HG03196 (cell line): ENCODE measurements around the gene EIF4E2.
"Not testable (repeated sequence)": the region's sequence is repeated elsewhere in the genome, so short reads cannot be mapped to it uniquely, and the experiment has no call there.

Experiments used
- ATAC-seq: cut with Tn5 transposase; IDR thresholded peaks from one replicate; pipeline ENCODE4 v1.9.1; 2021; ENCODE audit not compliant: unreplicated experiment

Gene EIF4E2

DNA sequence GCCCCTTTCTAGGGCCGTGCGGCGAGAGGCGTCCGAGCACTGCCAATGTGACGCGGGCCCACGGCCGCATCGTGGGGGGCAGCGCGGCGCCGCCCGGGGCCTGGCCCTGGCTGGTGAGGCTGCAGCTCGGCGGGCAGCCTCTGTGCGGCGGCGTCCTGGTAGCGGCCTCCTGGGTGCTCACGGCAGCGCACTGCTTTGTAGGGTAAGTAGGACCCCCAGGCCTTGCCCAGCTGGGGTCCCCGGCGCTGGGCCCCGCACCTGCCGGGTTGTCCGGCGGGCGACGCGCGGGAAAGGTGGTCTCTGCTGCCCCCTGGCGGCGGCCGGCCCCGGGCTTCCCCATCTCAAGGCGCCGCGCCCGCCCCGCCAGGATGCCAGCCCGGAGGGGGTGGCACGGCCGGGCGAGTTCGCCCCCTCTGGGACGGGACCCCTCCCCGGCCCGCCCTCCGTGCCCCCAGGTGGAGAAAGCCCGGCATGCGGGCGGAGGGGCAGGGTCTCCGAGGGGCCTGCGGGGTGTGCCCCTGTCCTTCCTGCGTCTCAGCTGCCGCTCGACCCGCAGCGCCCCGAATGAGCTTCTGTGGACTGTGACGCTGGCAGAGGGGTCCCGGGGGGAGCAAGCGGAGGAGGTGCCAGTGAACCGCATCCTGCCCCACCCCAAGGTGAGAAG is 28.4 kb upstream of the EIF4E2 start:
- no peak for ATAC-seq

GRCh38 chr2:232522623-232523401 is 27.7 kb upstream of the EIF4E2 start:
- no peak for ATAC-seq

GRCh38 chr2:232523402-232523681 is 27.1 kb upstream of the EIF4E2 start:
- ATAC-seq = no peak

- no peak for ATAC-seq
These were observed 26.5 kb upstream of the EIF4E2 start for GRCh38 chr2:232523682-232524597.

DNA sequence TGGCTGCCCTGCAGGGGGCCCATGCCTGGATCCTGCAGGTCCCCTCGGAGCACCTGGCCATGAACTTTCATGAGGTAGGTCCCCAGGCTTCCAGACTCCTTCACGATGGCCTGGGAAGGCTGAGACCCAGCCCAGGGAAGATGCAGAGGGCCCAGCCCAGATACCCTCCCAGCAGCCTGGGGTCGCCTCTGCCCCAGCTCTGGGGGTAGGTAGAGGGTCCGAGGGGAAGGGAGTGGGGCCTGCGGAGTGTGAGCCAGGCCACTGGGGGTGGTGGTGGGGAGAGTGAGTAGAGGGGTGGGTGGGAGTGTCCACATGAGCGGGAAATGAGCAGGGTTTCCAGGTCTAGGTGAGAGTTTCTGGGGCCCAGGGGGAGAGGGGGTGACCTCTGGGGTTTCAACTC is 25.7 kb upstream of the EIF4E2 start:
- ATAC-seq = no peak

- ATAC-seq = no peak
These were observed 25.3 kb upstream of the EIF4E2 start for GRCh38 chr2:232525199-232525598.

- no peak for ATAC-seq
These were observed 24.6 kb upstream of the EIF4E2 start, which contains the start of gene CHRND for GRCh38 chr2:232525791-232526371. TSS of gene CHRND (plus strand) at chr2:232526160. CDS start at chr2:232526216, 56 bp downstream.

DNA sequence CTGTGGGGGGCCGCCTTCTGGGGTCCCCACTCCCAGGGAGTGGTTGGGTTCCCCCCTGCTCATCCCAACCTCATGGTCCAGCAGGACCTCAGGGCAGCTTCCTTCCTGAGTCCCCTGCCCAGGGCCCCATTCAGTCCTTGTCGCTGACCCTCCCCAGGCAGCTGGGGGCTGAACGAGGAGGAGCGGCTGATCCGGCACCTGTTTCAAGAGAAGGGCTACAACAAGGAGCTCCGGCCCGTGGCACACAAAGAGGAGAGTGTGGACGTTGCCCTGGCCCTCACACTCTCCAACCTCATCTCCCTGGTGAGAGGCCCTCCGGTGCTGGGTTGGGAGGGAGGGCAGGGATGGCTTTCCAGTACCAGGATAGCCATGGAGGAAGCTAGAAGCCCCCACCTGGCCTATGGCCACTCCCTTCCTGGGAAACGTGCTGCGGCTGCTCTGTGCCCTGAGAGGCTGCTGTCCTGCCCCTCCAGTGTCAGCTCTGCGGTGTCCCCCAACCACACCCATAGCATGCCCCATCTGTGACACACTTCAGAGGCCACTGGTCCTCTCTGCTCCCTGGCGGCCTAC is 24.0 kb upstream of the EIF4E2 start:
- no peak for ATAC-seq

DNA sequence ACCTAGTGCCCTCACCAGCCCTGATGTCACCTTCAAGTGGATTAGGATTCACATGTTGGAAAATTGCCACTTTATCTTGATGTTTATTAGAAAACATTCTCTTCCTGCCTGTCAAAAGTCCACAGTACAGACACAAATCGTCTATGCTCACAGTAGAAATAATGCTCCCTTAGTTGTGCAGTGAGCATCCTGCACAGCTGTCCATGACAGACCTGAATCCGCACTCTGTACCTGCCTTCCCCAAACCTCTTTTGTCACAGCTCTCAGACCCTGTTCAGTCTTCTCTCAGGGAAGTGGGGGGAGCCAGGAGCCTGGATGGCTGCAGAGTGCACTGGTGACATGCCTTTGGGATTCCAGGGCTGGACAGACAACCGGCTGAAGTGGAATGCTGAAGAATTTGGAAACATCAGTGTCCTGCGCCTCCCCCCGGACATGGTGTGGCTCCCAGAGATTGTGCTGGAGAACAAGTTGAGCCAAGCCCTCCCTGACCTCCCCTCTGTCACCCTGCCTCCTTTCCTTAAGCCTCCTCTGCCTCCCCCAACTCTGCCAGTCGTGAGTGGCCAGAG is 22.5 kb upstream of the EIF4E2 start:
- ATAC-seq = no peak

DNA sequence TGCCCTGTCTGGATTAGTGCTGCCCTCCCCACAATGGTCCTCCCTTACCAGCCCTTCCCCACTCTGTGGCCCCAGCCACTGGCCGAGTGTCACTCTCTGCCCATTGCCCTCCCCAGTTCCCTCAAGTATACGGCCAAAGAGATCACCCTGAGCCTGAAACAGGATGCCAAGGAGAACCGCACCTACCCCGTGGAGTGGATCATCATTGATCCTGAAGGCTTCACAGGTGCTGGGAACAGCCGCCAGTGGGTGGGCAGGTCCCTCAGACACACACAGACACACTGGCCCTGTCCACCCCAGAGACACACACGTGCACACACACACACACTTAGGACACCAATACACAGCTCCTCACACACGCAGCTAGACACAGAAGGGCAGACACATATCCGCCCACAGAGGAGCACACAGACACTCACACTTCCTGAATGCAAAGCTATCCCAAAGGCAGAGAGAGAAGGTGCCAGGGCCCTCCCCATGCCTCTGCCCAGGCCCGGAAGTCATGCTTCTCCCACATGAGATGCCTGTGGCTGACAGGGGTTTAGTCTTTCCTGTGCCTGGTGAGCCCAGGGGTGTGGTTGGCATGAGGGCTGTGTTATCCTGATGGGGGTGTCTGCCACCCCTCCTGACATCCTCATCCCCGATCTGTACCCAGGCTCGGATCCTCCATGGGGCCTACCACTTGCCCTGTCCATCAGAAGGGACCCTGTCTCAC is 21.6 kb upstream of the EIF4E2 start:
- ATAC-seq = no peak

GRCh38 chr2:232529806-232530547 is 20.5 kb upstream of the EIF4E2 start:
- no peak for ATAC-seq

- ATAC-seq = no peak
These were observed 19.7 kb upstream of the EIF4E2 start for GRCh38 chr2:232530626-232531260.

GRCh38 chr2:232532419-232532818 is 18.1 kb upstream of the EIF4E2 start:
- no peak for ATAC-seq

DNA sequence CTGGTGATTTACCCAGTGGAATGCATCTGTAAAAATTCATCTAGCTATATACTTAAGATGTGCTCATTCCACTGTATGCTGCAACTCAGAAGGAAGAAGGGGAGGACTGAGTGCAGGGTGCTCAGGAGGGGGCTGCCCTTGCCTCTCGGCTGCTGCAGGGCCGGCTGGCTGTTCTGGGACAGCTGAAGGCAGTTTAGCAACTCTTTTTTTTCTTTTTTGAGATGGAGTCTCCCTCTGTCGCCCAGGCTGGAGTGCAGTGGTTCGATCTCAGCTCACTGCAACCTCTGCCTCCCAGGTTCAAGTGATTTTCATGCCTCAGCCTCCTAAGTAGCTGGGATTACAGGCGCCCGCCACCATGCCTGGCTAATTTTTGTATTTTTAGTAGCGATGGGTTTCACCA is 17.7 kb upstream of the EIF4E2 start:
- not testable (repeated sequence) for ATAC-seq

- no peak for ATAC-seq
These were observed 16.4 kb upstream of the EIF4E2 start for GRCh38 chr2:232533944-232534710.

DNA sequence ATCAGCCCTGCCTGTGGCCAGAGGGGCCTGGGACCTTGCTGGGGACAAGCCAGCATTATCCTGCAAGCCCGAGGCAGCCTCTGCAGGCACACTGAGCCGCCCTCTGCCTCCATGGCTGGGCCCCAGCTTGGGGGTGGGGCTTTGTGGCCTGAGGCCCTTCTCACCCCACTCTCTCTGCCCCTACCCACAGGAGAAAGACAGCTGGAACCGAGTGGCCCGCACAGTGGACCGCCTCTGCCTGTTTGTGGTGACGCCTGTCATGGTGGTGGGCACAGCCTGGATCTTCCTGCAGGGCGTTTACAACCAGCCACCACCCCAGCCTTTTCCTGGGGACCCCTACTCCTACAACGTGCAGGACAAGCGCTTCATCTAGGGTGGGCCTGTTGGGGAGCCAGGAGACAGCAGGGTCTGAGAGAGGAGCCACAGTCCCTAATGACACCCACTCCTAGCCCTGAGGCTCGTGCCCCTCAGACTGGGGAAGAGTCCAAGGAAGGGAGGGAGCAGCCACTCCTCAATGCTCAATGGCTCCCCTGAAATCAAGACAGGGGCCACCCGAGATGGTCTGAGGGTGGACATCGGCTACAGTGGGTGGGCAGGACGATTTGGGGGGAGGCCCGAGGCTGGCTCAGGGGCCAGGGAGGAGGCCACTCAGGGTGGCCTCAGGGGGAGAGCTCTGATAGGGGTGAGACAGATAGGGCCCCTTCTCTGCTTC is 15.4 kb upstream of the EIF4E2 start:
- ATAC-seq = no peak

DNA sequence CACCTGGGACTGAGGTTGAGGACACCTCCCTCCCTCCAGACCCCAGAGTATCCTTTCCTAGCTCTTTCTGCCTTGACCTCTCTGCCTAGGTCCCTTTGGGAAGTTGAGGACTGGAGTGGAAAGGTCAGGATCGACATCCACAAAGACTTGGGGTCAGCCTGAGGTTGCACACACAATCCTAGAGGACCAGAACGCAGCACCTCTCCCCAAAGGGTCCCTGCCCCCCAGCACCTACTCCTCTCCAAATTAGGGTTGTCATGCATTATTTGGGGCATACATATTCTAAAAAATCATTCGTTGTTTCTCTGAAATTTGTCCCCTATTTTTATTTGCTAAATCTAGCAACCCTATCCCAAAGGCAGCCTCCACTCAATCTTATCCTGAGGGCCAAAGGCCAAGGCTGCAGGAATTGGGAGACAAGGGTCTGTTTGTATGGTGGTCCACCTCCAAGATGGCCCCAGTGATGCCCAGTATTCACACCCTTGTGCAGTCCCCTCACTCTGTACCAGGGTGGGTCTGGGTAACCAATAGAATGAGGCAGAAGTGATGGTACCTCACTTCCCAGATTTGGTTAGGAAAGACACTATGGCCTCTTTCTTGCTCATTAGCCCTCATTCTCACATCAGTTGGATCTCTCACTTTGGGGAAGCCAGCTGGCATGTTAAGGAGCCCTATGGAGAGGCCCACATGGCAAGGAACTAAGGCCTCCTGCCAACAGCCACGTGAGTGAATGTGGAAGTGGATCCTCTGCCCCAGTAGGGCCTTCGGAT is 14.5 kb upstream of the EIF4E2 start:
- ATAC-seq = no peak
